Mesendoderm (in vitro differentiated cells): ENCODE data around the gene BLVRA.
"Not testable (repeated sequence)": the region's sequence is repeated elsewhere in the genome, so short reads cannot be mapped to it uniquely, and the experiment has no call there.

Experiments used
- DNase-seq: peaks from one replicate; pipeline ENCODE4 v3.0.0; 2013
- H2AK5ac ChIP-seq: 2 replicates; pipeline ENCODE4 v1.6.1; 2013; ENCODE audit warnings: low read length, inconsistent platforms
- H2BK120ac ChIP-seq: 2 replicates; pipeline ENCODE4 v1.6.1; 2013; ENCODE audit warnings: low read depth, mild to moderate bottlenecking, low read length, moderate library complexity, mixed read lengths
- H2BK15ac ChIP-seq: replicated peaks from 2 replicates; pipeline ENCODE4 v1.6.1; 2013; ENCODE audit warnings: low read depth, mild to moderate bottlenecking, moderate library complexity
- H2BK5ac ChIP-seq: 2 replicates; pipeline ENCODE4 v1.6.1; 2013; ENCODE audit warnings: low read length, inconsistent platforms
- H3K18ac ChIP-seq: 2 replicates; pipeline ENCODE4 v1.6.1; 2013; ENCODE audit warnings: mild to moderate bottlenecking, low read length, mixed read lengths
- H3K23ac ChIP-seq: one replicate; pipeline ENCODE4 v1.6.1; 2013; ENCODE audit warnings: low read length
- H3K27ac ChIP-seq: 2 replicates; pipeline ENCODE4 v1.5.1; 2013; ENCODE audit warnings: low read depth, mild to moderate bottlenecking, inconsistent platforms, low read length, moderate library complexity
- H3K27me3 ChIP-seq: 2 replicates; pipeline ENCODE4 v1.6.1; 2013; ENCODE audit warnings: low read length, control low read depth, mild to moderate bottlenecking, inconsistent platforms; ENCODE audit not compliant: insufficient read depth, poor library complexity
- H3K36me3 ChIP-seq: 2 replicates; pipeline ENCODE4 v1.6.1; 2013; ENCODE audit warnings: low read length, inconsistent platforms; ENCODE audit not compliant: control insufficient read depth, insufficient read depth
- H3K4ac ChIP-seq: one replicate; pipeline ENCODE4 v1.6.1; 2013; ENCODE audit warnings: low read depth, mild to moderate bottlenecking, low read length, moderate library complexity
- H3K4me1 ChIP-seq: 2 replicates; pipeline ENCODE4 v1.6.1; 2013; ENCODE audit warnings: low read depth, low read length, inconsistent platforms; ENCODE audit not compliant: control insufficient read depth
- H3K4me2 ChIP-seq: 2 replicates; pipeline ENCODE4 v1.6.1; 2013; ENCODE audit warnings: low read length
- H3K4me3 ChIP-seq: 2 replicates; pipeline ENCODE4 v1.5.1; 2013; ENCODE audit warnings: mild to moderate bottlenecking, low read length
- H3K56ac ChIP-seq: one replicate; pipeline ENCODE4 v1.6.1; 2013; ENCODE audit warnings: low read length
- H3K79me1 ChIP-seq: 2 replicates; pipeline ENCODE4 v1.6.1; 2013; ENCODE audit warnings: low read length, inconsistent platforms
- H3K79me2 ChIP-seq: 2 replicates; pipeline ENCODE4 v1.6.1; 2013; ENCODE audit warnings: mild to moderate bottlenecking, low read length; ENCODE audit not compliant: control insufficient read depth, insufficient read depth
- H3K9ac ChIP-seq: 2 replicates; pipeline ENCODE4 v1.6.1; 2013; ENCODE audit warnings: low read length, inconsistent platforms
- H4K5ac ChIP-seq: one replicate; pipeline ENCODE4 v1.6.1; 2013; ENCODE audit warnings: low read length
- H4K8ac ChIP-seq: one replicate; pipeline ENCODE4 v1.6.1; 2013; ENCODE audit warnings: low read depth, mild to moderate bottlenecking, control low read depth, low read length, moderate library complexity
- WGBS: extraction: QIAGEN DNeasy Blood & Tissue Kit; methylation state at CpG from one replicate; pipeline ENCODE4 v1.1.7; 2013; ENCODE audit warnings: low lambda C conversion rate, missing lambda C conversion rate; ENCODE audit not compliant: insufficient coverage; ENCODE audit errors: extremely low coverage; 5-methylcytosine and 5-hydroxymethylcytosine counted together

BLVRA gene

DNA sequence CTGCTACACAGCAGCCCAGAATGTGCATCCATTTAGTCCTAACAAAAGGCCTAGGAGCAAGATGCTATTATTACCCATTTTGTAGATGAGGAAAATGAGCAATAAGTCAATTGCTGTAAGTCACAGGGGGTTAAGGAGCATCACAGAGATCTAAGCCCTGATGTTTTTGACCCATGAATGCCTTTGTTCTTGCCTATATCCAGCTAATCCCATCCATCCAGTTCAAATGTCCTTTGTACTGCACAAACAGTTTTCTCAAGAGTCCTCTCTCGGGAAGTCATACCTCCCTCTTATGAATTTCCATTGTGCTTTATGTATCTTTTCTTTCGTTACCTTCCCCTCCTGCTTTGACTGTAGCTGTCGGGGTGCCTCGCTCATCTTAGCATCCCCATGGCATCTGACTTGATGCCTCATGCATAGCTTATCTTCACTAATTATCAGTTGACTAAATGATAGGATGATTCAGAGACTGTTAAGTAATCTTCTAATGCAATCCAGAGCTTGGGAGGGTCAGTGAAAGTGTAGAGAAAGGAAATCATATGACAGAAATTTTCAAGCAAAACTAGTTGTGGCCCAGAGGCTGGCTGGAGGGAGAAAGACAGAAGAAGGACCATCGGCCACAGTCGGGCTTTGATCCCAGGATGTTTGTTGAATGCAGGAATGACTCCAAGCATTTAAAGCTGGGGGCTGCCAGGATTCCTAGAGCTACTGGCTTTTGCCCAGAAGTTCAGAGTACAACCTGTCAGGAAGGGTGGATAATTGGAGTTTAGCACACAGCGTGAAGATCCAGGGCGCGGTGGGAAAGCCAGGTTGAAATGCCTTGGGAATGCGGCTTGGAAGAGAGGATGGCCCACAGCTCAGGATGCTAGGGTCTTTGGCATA, 23.5 kb downstream of the BLVRA start:
- DNase-seq = no peak
- Histone ChIP-seq H4K8ac (no peak overlapping the region), H2BK15ac (no peak overlapping the region), H3K4ac (no peak overlapping the region), H3K56ac (no peak overlapping the region), H2BK5ac (no peak overlapping the region), H3K4me3 (no peak overlapping the region), H3K79me1 (no peaks in the 10 kb centered on the region), H3K9ac (no peak overlapping the region), H2AK5ac (no peak overlapping the region), H3K27me3 (no peaks in the 10 kb centered on the region), H2BK120ac (no peak overlapping the region), H3K4me2 (no peak overlapping the region), H3K4me1 (no peaks in the 10 kb centered on the region), H3K79me2 (no peaks in the 10 kb centered on the region), H3K23ac (no peak overlapping the region), H3K27ac (no peak overlapping the region), H3K36me3 (no peaks in the 10 kb centered on the region), H3K18ac (no peak overlapping the region), H4K5ac (no peak overlapping the region)
- no CpG with 5 or more reads among the region's 10 CpGs for WGBS

DNA sequence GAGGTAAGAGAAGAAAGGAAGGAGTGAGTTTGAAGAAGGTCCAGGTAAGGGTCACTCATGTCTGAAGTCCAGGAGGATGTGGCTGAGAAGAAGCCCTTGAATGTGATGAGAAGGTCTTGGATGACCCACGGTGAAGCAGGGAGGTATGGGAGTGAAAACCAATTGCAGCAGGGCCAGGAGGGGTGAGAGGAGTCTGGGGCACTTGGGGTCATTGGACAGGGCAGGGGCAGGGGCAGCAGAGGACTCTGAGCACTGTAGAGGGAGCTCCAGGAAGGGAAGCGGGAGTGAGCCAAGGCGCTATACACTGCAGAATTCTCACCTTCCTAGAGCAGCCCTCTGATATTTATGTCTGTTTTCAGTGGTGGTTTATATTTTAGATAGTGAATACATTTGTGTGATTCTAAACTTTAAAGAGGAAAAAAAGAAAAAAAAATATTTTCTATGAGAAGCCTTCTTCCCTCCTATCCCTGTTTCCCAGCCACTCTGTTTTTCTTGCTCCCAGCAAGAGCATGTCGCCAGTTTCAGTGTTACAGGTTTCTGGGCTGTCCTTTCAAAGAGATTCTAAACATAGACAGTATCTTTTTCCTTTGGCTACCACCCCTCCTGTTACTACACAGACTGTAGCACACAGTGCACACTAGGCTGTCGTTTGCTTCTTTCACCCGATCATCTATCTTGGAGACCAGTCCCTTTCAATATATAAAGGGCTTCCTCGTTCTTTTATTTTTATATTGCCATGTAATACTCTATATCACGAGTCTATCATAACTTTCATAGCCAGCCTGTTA, 24.5 kb downstream of the BLVRA start:
- Histone ChIP-seq H3K56ac (no peak overlapping the region), H2BK120ac (no peak overlapping the region), H3K79me2 (no peaks in the 10 kb centered on the region), H3K27ac (no peak overlapping the region), H2BK5ac (no peak overlapping the region), H3K18ac (no peak overlapping the region), H3K27me3 (no peaks in the 10 kb centered on the region), H4K8ac (no peak overlapping the region), H3K4me1 (no peaks in the 10 kb centered on the region), H2AK5ac (no peak overlapping the region), H2BK15ac (no peak overlapping the region), H3K23ac (no peak overlapping the region), H3K4ac (no peak overlapping the region), H3K9ac (no peak overlapping the region), H3K4me3 (no peak overlapping the region), H3K4me2 (no peak overlapping the region), H4K5ac (no peak overlapping the region), H3K36me3 (no peaks in the 10 kb centered on the region), H3K79me1 (no peaks in the 10 kb centered on the region)
- no CpG with 5 or more reads among the region's 8 CpGs for WGBS
- DNase-seq = no peak

DNA sequence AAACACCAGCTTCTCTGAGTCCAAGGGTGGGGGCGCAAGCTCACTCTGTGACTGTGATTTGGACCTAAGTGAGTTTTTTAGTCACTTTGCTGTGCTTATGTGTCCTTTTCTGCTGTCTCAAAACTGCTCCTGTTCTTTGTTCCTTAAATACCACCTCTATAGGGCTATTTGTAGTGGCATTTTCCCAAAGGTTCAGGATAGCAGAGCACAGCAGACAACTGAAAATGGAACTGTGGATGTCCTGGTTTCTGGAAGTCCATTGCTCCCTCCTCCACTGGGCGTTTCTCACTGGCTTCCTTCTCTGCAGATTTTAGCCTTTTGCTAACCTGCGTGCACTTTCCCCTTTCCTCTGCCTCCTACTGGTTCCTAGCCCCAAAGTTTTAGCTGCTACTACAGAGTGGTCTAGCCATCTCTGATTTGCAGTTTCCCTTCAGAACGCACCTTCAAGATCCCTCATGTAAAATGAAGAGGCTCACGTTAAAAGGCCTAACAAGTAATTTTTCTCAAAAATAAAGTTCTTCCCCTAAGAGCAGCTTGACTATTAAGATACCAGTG, 25.6 kb downstream of the BLVRA start:
- Histone ChIP-seq H3K9ac (no peak overlapping the region), H3K36me3 (no peaks in the 10 kb centered on the region), H4K5ac (no peak overlapping the region), H3K4me1 (no peaks in the 10 kb centered on the region), H4K8ac (no peak overlapping the region), H2BK15ac (no peak overlapping the region), H3K23ac (no peak overlapping the region), H3K4ac (no peak overlapping the region), H3K79me2 (no peaks in the 10 kb centered on the region), H3K4me3 (no peak overlapping the region), H3K4me2 (no peak overlapping the region), H2AK5ac (no peak overlapping the region), H3K79me1 (no peaks in the 10 kb centered on the region), H3K27me3 (no peaks in the 10 kb centered on the region), H2BK5ac (no peak overlapping the region), H3K27ac (no peak overlapping the region), H3K18ac (no peak overlapping the region), H2BK120ac (no peak overlapping the region), H3K56ac (no peak overlapping the region)
- no CpG with 5 or more reads among the region's 5 CpGs for WGBS
- no peak for DNase-seq

DNA sequence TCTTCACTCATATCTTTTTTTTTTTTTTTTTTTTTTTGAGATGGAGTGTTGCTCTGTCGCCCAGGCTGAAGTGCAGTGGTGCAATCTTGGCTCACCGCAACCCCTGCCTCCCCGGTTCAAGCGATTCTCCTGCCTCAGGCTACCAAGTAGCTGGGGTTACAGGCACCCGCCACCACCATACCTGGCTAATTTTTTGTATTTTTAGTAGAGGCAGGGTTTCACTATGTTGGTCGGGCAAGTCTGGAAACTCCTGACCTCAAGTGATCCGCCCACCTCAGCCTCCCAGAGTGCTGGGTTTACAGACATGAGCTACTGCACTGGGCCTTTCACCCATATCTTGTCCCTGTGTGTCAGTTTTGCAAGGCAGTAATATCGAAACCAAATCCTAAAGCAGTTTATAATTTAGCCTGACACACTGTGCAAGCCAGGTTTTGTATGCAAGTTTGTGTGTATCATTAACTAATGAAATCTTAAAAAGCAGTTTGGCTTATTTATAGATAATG, 26.2 kb downstream of the BLVRA start:
- H3K79me2 ChIP-seq, H3K4ac ChIP-seq, H3K56ac ChIP-seq, H3K9ac ChIP-seq, DNase-seq, H3K4me1 ChIP-seq, H3K36me3 ChIP-seq, H3K27me3 ChIP-seq, H2BK5ac ChIP-seq, H3K4me2 ChIP-seq, H2BK15ac ChIP-seq, H4K8ac ChIP-seq, H3K18ac ChIP-seq, H4K5ac ChIP-seq, H2AK5ac ChIP-seq, H3K23ac ChIP-seq, H3K4me3 ChIP-seq, H3K27ac ChIP-seq, H2BK120ac ChIP-seq, H3K79me1 ChIP-seq: not testable (repeated sequence)
- WGBS = no CpG with 5 or more reads among the region's 8 CpGs

DNA sequence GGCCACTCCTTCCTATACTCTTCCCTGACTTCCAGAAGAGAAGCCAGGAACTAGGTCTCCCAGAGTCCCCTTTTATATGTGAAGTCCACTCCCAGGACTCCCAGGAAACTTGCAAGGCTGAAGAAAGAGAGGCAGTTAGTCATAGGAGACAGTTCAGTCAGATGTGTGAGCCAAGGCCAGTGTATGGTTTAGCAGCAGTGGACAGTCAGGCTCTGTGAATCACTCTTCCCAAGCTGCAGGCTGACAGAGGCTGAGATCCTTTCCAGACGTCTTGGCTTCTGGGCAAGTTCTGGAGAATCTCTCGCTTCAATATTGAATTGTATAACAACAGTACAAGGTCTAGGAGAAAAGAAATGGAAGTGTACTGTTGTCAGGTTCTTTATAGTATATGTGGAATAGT, 26.9 kb downstream of the BLVRA start:
- H2BK5ac ChIP-seq = no peak overlapping the region
- H2BK15ac ChIP-seq = no peak overlapping the region
- H3K36me3 ChIP-seq = no peaks in the 10 kb centered on the region
- H3K23ac ChIP-seq = no peak overlapping the region
- no peak overlapping the region for H3K4ac ChIP-seq
- WGBS = no CpG with 5 or more reads among the region's 2 CpGs
- H3K4me2 ChIP-seq = no peak overlapping the region
- H3K79me1 ChIP-seq = no peaks in the 10 kb centered on the region
- H3K79me2 ChIP-seq = no peaks in the 10 kb centered on the region
- no peak overlapping the region for H4K5ac ChIP-seq
- no peaks in the 10 kb centered on the region for H3K4me1 ChIP-seq
- no peak overlapping the region for H2BK120ac ChIP-seq
- no peak overlapping the region for H4K8ac ChIP-seq
- no peak overlapping the region for H3K56ac ChIP-seq
- no peak overlapping the region for H3K4me3 ChIP-seq
- no peak overlapping the region for H3K18ac ChIP-seq
- H3K27ac ChIP-seq = no peak overlapping the region
- no peak for DNase-seq
- no peak overlapping the region for H2AK5ac ChIP-seq
- no peaks in the 10 kb centered on the region for H3K27me3 ChIP-seq
- H3K9ac ChIP-seq = no peak overlapping the region
